Measurements from ENCODE around the gene ZFAND3.
"Not testable (repeated sequence)": the region's sequence is repeated elsewhere in the genome, so short reads cannot be mapped to it uniquely, and the experiment has no call there.

Gene ZFAND3

GRCh38 chr6:37865504-37865903 lies 46.0 kb downstream of the ZFAND3 start:
- no peak for DNase-seq (ENCODE audit: low spot score)

DNA sequence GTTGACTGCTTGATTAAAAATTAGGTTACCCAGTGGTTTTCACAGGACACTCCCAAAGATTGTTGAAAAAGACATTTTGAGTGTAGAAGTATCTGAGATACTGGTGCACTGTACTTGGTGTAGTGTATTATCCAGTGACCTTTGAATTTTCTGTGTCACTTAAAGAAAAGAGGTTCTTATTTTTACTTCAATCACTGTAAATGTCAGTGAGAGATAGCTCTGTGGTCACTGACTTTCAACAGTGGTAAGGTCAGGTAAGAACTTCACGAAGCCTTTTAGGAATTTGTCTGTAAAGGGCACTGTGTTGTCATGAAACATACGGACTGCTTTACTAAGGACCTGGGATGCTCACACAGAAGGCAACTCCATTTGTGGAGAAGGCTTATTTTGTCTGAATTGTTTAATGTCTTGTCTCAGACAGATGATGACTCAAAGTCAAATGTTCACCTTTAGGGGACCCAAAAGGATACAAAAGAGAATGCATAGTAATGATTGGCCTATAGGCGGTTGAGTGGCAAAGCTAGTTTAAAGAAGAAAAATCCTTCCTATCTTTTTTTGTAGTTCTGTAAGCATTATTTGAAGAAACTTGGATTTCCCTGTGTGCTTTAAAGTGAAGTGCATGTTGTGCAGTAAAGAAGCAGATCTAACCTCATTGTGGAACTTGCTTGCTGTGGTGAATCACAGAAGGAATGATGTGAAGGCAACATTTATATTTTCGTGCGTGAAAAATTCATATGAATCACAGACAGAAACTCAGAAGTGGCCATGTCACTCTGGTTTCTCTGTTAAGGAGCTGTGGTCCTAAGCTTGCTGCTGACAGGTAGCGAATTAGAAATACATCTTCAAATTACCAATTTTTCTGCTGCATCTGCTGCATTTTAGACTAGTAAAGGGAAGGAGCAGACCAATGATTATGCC lies 47.3 kb downstream of the ZFAND3 start:
- no peak for DNase-seq (ENCODE audit: low spot score)

GRCh38 chr6:37867756-37868446 lies 48.4 kb downstream of the ZFAND3 start:
- no peak for DNase-seq (ENCODE audit: low spot score)

DNA sequence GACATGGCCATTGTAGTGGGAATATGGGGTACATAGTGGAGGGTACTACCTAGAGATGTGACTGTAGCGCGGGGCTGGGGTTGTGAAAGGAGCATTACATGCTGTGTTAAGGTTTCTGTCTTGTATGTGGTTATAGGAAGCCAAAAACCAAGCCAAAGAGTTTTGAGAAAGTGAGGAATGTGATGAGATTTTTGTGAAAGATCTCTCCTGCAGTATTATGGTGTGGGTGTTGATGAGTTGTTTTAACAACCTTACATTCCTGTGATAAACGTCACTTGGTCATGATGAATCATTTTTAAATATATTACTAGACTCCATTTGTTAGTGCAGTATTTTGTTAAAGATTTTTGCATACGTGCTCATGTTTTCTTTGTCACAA lies 48.9 kb downstream of the ZFAND3 start:
- no peak for DNase-seq (ENCODE audit: low spot score)

DNA sequence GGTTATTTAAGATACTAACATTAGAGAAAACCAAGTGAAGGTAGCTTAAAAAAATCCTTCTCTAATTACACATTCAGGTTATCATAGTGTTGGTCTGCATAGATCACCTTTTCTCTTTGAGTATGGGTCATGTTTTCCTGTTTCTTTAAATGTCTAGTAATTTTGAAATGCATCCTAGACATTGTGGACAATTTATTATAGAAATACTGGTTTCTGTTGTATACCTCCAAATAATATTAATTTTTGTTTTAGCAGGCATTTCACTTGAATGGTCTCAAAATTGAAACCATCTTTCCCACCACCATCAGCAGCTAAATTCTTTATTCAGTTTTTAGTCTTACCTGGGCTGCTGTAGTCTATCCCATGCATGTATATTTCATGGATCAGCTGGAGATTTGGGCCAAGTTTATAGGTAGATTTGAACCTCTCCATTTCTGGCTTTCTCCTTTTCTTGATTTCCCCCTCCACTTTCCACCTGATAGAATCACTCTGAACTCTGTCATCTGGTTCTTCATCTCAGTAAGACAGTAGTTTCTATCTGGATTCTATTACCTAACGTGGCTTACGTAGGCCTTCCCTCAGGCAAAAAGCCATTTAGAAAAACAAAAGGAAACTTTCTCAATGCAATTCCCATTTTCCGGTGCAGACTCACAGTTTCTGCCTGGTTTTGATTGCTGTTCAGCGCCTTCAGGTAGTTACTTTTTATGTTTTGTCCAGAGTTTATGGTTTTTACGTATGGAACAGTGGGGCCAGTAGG lies 52.3 kb downstream of the ZFAND3 start:
- DNase-seq (ENCODE audit: low spot score) = no peak

DNA sequence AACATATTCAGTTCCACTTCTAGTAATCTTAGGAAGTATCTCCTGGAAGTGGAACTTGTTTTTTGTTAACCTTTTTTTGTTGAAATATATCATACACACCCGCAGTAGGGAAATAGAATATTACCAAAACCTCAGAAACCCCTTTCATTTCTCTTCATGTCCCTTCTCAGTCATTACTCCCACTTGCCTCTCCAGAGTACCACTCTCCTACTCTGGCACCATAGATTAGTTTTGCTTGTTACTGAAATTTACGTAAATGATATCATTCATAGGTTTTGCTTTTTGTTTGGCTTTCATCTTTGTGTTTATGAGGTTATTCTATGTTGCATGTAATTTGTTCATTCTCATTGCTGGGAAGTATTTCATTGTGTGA lies 52.8 kb downstream of the ZFAND3 start:
- DNase-seq (ENCODE audit: low spot score) = no peak

- no peak for DNase-seq (ENCODE audit: low spot score)
Measured at GRCh38 chr6:37874726-37875125, 55.2 kb downstream of the ZFAND3 start.

GRCh38 chr6:37875561-37876309 lies 56.2 kb downstream of the ZFAND3 start:
- no peak for DNase-seq (ENCODE audit: low spot score)

DNA sequence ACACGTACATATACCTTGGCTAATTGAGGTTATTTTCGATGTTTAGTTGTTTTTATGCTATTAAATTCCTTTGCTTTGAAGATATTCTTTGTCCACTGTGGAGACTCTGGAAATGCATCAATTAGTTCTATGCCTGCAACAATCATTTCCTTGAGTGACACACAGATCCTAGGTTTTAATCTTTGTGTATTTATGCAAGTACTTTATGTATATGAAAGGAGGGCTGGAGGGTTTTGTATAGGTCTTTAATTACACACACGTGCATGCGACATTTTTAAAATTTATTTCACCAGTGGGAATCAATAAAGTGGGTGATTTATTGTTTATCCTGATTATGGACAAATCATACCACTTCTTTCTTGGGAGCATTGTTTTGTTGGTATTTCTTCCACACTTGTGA lies 57.3 kb downstream of the ZFAND3 start:
- DNase-seq (ENCODE audit: low spot score) = no peak

DNA sequence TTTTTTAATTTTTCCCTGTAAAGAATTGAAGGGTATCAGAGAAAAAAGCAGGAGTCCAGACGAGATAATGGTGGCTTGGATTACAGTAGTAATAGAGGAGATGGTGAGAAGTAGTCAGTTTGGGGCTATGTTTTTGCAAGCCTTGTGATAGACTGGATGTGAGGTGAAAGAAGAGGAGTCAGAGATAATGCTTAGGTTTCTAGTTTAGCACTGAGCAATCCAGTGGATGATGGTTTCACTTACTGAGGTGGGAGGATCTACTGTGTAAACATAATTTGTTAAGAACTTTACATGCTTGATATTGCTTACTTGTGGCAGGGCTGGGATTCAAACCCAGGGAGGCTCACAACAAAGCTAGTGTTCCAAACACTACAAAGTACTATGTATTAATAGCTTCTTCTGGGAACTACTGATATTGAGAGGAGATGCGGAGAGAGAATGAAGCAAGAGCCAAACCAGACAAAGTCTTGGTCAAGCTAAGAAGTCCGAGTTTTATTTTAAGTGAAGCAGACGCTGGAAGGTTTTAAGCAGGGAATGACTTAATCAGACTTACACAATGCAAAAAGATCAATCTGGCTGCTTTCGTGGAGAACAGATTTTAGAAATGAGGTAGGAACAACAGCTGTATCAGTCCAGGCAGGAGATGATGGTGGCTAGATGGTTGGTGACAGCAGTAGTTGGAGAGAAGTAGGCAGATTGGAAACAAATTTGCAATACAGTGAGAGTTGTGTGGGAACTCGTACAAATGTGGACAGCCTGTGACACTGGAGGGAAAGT lies 58.0 kb downstream of the ZFAND3 start:
- DNase-seq (ENCODE audit: low spot score) = no peak

DNA sequence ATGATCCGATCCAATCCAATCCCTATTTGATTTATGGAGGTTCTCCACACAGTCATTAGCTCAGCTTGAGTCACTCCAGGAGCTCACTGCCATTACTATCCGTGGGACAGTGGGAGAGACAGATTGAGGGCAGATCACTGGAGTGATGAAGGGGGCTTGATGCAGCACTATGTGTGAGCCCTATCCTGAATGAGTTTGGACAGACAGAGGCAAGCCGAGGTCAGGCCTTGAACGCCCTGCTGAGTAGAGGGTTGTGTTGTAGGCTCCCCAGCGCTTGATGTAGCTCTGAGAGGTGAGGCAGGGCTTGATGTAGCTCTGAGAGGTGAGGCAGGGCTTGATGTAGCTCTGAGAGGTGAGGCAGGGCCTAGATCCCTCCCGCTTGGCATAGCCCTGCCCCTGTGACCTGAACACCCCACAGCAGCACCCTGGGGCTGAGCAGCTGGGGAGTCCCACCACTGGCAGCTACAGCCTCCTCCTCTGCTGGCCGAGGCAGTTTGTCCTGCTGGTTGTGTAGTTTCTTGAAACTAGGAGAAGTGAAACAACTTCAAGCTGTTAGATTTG lies 58.7 kb downstream of the ZFAND3 start:
- DNase-seq (ENCODE audit: low spot score) = no peak

DNA sequence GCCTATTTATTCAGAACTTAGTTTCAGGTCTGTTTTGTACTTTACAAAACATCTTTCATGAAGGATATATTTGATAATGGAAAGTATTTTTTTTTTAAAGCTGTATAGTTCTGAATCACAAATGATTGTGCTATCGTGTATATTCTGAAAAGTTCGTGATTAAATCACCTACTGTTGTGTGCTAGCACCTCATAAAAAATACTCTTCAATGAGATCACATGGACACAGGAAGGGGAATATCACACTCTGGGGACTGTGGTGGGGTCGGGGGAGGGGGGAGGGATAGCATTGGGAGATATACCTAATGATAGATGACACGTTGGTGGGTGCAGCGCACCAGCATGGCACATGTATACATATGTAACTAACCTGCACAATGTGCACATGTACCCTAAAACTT lies 61.1 kb downstream of the ZFAND3 start:
- not testable (repeated sequence) for DNase-seq (ENCODE audit: low spot score)

GRCh38 chr6:37882292-37882691 lies 62.8 kb downstream of the ZFAND3 start:
- DNase-seq (ENCODE audit: low spot score) = no peak

DNA sequence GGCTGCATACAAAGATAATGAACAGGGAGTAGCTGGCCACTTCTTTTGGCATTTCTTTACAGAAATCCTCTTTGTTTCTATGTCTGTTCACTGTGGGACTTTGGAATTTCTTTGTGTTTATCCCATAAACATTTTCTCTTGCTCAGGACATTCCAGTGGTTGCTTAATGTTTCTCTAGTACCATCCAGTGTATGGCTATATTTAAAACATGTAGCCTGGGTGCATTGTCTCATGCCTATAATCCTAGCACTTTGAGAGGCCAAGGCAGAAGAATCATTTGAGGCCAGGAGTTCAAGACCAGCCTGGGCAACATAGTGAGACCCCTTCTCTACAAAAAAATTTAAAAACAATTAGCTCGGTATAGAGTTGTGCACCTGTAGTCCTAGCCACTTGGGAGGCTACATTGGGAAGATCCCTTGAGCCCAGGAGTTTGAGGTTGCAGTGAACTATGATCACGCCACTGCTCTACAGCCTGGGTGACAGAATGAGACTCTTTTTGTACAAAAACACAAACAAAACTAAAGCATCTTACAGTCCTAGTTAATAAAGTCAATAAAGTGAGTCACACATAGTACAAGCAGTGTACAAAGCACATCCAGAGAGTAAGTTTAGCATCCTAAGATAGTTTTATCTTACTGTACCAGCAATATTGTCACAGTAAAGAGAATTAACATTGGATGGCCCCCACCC lies 63.3 kb downstream of the ZFAND3 start:
- no peak for DNase-seq (ENCODE audit: low spot score)

- no peak for DNase-seq (ENCODE audit: low spot score)
Measured at GRCh38 chr6:37884548-37884947, 65.0 kb downstream of the ZFAND3 start.

DNA sequence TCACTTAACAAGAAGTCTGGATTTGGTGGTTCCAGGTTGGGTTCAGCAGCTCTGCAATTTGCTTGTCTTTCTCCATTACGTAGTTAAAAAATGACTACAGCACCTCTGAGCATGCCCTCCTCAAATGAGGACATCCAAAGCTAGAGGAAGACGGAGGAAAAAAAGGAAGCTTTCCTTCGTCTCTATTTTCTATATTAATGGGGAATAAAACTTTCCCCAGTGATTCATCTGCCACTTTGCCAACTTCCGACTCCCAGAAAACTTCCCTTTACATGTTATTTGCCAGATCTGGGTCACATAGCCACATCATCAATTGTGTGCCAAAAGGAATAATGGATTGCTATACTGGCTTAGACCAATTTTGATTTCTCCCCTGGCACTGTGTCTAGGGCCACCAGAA lies 69.5 kb downstream of the ZFAND3 start:
- DNase-seq (ENCODE audit: low spot score) = no peak

DNA sequence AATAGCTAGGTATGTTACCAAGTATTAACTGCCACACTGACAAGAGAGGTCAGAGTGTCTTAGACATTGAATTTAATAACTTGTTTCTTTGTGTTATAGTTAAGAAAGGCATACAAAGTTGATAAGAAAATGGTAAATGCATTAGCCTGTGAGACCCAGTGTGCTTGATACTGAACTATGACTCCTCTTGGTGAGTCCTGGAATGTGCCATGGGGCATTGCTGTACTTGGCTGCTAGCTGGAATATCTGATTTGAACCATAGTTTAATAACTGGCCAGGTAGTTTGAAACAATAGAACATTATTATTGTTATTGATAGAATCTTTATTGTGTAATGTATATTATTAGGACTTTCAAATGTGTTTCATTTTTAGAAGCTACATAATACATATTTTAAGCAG lies 70.0 kb downstream of the ZFAND3 start:
- DNase-seq (ENCODE audit: low spot score) = no peak

DNA sequence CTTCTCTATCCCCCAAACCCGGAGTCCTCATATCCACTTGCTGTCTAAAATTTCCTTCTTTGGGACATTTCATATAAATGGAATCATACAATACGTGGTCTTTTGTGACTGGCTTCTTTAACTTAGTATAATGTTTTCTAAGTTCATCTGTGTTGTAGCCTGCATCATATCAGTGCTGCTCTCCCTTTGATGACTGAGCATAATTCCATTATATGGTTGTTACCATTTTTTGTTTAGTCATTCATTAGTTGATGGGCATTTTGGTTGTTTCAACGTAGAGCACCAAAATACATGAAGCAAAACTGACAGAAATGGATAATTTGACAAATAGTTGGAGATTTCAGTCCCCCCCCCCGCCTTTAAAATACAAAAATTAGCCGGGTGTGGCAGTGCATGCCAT lies 71.5 kb downstream of the ZFAND3 start:
- no peak for DNase-seq (ENCODE audit: low spot score)

DNA sequence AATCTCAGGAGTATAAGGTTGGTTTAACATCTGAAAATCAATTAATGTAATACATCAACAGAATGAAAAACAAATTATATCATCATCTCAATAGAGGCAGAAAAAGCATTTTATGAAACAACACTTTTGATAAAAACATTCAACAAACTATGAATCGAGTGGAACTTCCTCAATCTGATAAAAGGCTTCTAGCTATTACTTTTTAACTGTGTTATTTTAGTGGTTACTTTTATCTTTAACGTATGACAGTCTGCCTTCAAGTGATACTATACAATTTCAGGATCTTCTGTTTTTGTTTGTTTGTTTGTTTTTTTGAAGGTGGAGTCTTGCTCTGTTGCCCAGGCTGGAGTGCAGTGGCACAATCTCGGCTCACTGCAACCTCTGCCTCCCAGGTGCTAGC lies 73.7 kb downstream of the ZFAND3 start:
- DNase-seq (ENCODE audit: low spot score) = no peak

DNA sequence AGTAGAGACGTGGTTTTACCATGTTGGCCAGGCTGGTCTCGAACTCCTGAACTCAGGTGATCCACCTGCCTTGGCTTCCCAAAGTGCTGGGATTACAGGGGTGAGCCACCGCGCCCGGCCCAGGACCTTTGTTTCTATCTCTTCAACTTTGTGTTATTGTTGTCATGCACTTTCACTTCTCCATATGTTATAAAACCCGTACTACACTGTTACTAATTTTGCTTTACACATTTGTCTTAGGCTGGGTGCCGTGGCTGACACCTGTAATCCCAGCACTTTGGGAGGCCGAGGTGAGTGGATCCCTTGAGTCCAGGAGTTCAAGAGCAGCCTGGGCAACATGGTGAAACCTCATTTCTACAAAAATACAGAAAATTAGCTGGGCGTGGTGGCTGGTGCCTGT lies 74.2 kb downstream of the ZFAND3 start:
- DNase-seq (ENCODE audit: low spot score) = not testable (repeated sequence)
